ENCODE measurements around the gene TCF7L2.

GRCh38 chr10:113057948-113058522 lies 108.0 kb downstream of the TCF7L2 start:
- TF ChIP-seq CTCF (conservative IDR thresholded peaks at IDR 0.05) (no peak), EZH2 (IDR thresholded peaks at IDR 0.05; ENCODE audit: low read depth) (no peak)
